HepG2 (cell line): ENCODE results near the gene INPP5K. TPM values are rescaled to one million over a fixed set of nuclear protein-coding genes. Genes with fewer than 3 reads are reported as not detected.
A peak's percentile ranks its signal among the peaks of the same experiment; 100 is the strongest.

ENCODE experiments used
- FOXK2 ChIP-seq: fragments of 450-650 bp; IDR thresholded peaks from 2 replicates; pipeline ENCODE4 v1.6.1; 2016
- GTF3A ChIP-seq: sonication (generic); formaldehyde crosslinking; conservative IDR thresholded peaks from 2 replicates; pipeline ENCODE4 v1.4.0; 2020; ENCODE audit warnings: mild to moderate bottlenecking, missing genetic modification reagents
- HNRNPH1 ChIP-seq: fragments of 200-400 bp; formaldehyde crosslinking; optimal IDR thresholded peaks from 2 replicates; pipeline ENCODE3; 2017; ENCODE audit warnings: mild to moderate bottlenecking, low read depth, low read length
- JARID2 ChIP-seq: sonication (generic); formaldehyde crosslinking; IDR thresholded peaks from 2 replicates; pipeline ENCODE4 v1.8.1; 2023; ENCODE audit warnings: missing genetic modification reagents, inconsistent platforms; ENCODE audit not compliant: insufficient replicate concordance
- MBD4 ChIP-seq: IDR thresholded peaks from 2 replicates; pipeline ENCODE4 v1.6.1; 2012; ENCODE audit warnings: low read length, inconsistent platforms, borderline replicate concordance
- POLR2G ChIP-seq: fragments of 200-400 bp; formaldehyde crosslinking; IDR thresholded peaks from 2 replicates; pipeline ENCODE4 v1.6.1; 2018; ENCODE audit warnings: mild to moderate bottlenecking, low read depth, low read length, moderate library complexity
- SETDB1 ChIP-seq: sonication (generic); formaldehyde crosslinking; IDR thresholded peaks from 2 replicates; pipeline ENCODE4 v1.5.1; 2020; ENCODE audit warnings: missing genetic modification reagents, mild to moderate bottlenecking, borderline replicate concordance
- TBX2 ChIP-seq: sonication (generic); formaldehyde crosslinking; IDR thresholded peaks from 2 replicates; pipeline ENCODE4 v1.5.0; 2020; ENCODE audit warnings: missing genetic modification reagents, mild to moderate bottlenecking, borderline replicate concordance
- TBX3 ChIP-seq: fragments of 450-650 bp; IDR thresholded peaks from 2 replicates; pipeline ENCODE4 v1.6.1; 2017; ENCODE audit warnings: antibody characterized with exemption, mild to moderate bottlenecking, inconsistent platforms, borderline replicate concordance
- TP53 ChIP-seq: sonication (generic); formaldehyde crosslinking; conservative IDR thresholded peaks from 2 replicates; pipeline ENCODE4 v1.4.0; 2020; ENCODE audit warnings: missing genetic modification reagents
- ZFP36L2 ChIP-seq: sonication (generic); formaldehyde crosslinking; IDR thresholded peaks from 2 replicates; pipeline ENCODE4 v1.4.0; 2020; ENCODE audit warnings: missing genetic modification reagents
- ZFP62 ChIP-seq: sonication (generic); formaldehyde crosslinking; IDR thresholded peaks from 2 replicates; pipeline ENCODE4 v1.4.0; 2020; ENCODE audit warnings: missing genetic modification reagents
- ZNF138 ChIP-seq: sonication (generic); formaldehyde crosslinking; IDR thresholded peaks from 2 replicates; pipeline ENCODE4 v1.5.0; 2020; ENCODE audit warnings: mild to moderate bottlenecking, low read depth, missing genetic modification reagents
- ZNF296 ChIP-seq: sonication (generic); formaldehyde crosslinking; conservative IDR thresholded peaks from 2 replicates; pipeline ENCODE4 v1.5.0; 2020; ENCODE audit warnings: mild to moderate bottlenecking, missing genetic modification reagents
- ZNF33A ChIP-seq: sonication (generic); formaldehyde crosslinking; IDR thresholded peaks from 2 replicates; pipeline ENCODE4 v1.5.1; 2020; ENCODE audit warnings: missing genetic modification reagents, mild to moderate bottlenecking, moderate library complexity, borderline replicate concordance
- ZSCAN12 ChIP-seq: sonication (generic); formaldehyde crosslinking; IDR thresholded peaks from 2 replicates; pipeline ENCODE4 v1.9.0; 2021; ENCODE audit warnings: mild to moderate bottlenecking, missing genetic modification reagents
- polyA plus RNA-seq, 8 experiments: library from polyadenylated mRNA; depleted of rRNA in 3 of 8; stranded (reverse) in 7 of 8; unstranded in 1 of 8; fragments of >200 nt; fragmentation: Illumina TruSeq in 4 of 8; extraction: Trizol in 4 of 8; gene quantifications; 2 replicates each; pipeline versions ENCODE4 v1.2.1 to v1.2.3, GENCODE V29; 2011 to 2016; ENCODE audit warnings: low read depth in 4 of 8, missing spikeins in 1 of 8, mixed read lengths in 1 of 8; ENCODE audit not compliant: insufficient read depth in 1 of 8
- total RNA-seq, 5 experiments: library from RNA; depleted of rRNA; stranded (reverse); fragments of >200 nt; fragmentation: Illumina TruSeq; extraction: Trizol; gene quantifications; 2 replicates each; pipeline ENCODE4 v1.2.3, GENCODE V29; 2016; ENCODE audit warnings: low read depth in 1 of 5
- TF ChIP-seq, protein P1 (sequence below): sonication (generic); formaldehyde crosslinking; IDR thresholded peaks from 2 replicates; pipeline ENCODE4 v1.4.0; 2020; ENCODE audit warnings: missing genetic modification reagents
- TF ChIP-seq, protein P2 (sequence below): sonication (generic); formaldehyde crosslinking; IDR thresholded peaks from 2 replicates; pipeline ENCODE4 v1.5.0; 2020; ENCODE audit warnings: mild to moderate bottlenecking, missing genetic modification reagents, borderline replicate concordance
- TF ChIP-seq, protein P3 (sequence below): sonication (generic); formaldehyde crosslinking; IDR thresholded peaks from 2 replicates; pipeline ENCODE4 v1.5.0; 2020; ENCODE audit warnings: missing genetic modification reagents
- TF ChIP-seq, protein P4 (sequence below): IDR thresholded peaks from 2 replicates; pipeline ENCODE4 v1.6.1; 2016; ENCODE audit warnings: mild to moderate bottlenecking, missing biosample characterization, missing genetic modification reagents

INPP5K gene
- total and polyA plus RNA-seq, 2 of the 13 experiments (the other 11 are each of a cell fraction or from before 2014, with no cell fraction given): 4.8 to 9.6 TPM

DNA sequence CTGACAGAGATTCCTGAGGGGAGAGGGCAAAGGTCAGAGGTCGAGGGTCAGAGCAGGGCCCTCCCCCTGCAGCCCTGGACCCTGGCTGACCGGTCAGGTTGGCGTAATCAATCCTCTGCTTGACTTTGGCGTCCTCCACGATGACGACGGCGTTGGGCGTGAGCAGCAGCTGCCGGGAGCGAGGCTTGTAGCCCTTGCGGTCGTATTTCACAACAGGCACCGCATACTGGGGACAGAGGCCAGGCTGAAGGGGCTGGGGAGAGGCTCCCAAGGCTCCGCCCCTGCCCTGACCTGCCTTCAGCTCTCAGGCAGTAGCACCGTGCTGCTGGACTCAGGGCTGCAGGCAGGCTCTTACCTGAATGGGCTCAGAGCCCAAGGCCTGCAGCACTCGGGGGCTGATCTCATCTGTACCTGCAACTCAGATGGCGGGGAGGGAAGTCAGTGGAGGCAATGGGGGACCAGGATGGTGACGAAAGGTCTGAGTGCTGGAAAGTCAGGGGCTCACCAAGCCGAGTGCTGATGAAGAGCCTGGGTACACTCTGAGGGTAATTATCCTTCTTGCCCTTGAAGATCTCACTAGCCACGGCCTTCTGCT, 48.4 kb downstream of the INPP5K start (continued):
- no peak for TF ChIP-seq ZNF33A (CRISPR knock-in tag)
- no peak for TF ChIP-seq HNRNPH1
- no peak for TF ChIP-seq ZFP62
- no peak for TF ChIP-seq TP53
- no peak for TF ChIP-seq ZNF138 (CRISPR knock-in tag)
- no peak for TF ChIP-seq JARID2 (CRISPR knock-in tag)
- TF ChIP-seq, protein P1, sequence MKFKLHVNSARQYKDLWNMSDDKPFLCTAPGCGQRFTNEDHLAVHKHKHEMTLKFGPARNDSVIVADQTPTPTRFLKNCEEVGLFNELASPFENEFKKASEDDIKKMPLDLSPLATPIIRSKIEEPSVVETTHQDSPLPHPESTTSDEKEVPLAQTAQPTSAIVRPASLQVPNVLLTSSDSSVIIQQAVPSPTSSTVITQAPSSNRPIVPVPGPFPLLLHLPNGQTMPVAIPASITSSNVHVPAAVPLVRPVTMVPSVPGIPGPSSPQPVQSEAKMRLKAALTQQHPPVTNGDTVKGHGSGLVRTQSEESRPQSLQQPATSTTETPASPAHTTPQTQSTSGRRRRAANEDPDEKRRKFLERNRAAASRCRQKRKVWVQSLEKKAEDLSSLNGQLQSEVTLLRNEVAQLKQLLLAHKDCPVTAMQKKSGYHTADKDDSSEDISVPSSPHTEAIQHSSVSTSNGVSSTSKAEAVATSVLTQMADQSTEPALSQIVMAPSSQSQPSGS (CRISPR knock-in tag): peak; percentile 87
- no peak for TF ChIP-seq MBD4
- TF ChIP-seq GTF3A: no peak
- TF ChIP-seq POLR2G: no peak
- no peak for TF ChIP-seq ZSCAN12 (CRISPR knock-in tag)
- TF ChIP-seq, protein P2, sequence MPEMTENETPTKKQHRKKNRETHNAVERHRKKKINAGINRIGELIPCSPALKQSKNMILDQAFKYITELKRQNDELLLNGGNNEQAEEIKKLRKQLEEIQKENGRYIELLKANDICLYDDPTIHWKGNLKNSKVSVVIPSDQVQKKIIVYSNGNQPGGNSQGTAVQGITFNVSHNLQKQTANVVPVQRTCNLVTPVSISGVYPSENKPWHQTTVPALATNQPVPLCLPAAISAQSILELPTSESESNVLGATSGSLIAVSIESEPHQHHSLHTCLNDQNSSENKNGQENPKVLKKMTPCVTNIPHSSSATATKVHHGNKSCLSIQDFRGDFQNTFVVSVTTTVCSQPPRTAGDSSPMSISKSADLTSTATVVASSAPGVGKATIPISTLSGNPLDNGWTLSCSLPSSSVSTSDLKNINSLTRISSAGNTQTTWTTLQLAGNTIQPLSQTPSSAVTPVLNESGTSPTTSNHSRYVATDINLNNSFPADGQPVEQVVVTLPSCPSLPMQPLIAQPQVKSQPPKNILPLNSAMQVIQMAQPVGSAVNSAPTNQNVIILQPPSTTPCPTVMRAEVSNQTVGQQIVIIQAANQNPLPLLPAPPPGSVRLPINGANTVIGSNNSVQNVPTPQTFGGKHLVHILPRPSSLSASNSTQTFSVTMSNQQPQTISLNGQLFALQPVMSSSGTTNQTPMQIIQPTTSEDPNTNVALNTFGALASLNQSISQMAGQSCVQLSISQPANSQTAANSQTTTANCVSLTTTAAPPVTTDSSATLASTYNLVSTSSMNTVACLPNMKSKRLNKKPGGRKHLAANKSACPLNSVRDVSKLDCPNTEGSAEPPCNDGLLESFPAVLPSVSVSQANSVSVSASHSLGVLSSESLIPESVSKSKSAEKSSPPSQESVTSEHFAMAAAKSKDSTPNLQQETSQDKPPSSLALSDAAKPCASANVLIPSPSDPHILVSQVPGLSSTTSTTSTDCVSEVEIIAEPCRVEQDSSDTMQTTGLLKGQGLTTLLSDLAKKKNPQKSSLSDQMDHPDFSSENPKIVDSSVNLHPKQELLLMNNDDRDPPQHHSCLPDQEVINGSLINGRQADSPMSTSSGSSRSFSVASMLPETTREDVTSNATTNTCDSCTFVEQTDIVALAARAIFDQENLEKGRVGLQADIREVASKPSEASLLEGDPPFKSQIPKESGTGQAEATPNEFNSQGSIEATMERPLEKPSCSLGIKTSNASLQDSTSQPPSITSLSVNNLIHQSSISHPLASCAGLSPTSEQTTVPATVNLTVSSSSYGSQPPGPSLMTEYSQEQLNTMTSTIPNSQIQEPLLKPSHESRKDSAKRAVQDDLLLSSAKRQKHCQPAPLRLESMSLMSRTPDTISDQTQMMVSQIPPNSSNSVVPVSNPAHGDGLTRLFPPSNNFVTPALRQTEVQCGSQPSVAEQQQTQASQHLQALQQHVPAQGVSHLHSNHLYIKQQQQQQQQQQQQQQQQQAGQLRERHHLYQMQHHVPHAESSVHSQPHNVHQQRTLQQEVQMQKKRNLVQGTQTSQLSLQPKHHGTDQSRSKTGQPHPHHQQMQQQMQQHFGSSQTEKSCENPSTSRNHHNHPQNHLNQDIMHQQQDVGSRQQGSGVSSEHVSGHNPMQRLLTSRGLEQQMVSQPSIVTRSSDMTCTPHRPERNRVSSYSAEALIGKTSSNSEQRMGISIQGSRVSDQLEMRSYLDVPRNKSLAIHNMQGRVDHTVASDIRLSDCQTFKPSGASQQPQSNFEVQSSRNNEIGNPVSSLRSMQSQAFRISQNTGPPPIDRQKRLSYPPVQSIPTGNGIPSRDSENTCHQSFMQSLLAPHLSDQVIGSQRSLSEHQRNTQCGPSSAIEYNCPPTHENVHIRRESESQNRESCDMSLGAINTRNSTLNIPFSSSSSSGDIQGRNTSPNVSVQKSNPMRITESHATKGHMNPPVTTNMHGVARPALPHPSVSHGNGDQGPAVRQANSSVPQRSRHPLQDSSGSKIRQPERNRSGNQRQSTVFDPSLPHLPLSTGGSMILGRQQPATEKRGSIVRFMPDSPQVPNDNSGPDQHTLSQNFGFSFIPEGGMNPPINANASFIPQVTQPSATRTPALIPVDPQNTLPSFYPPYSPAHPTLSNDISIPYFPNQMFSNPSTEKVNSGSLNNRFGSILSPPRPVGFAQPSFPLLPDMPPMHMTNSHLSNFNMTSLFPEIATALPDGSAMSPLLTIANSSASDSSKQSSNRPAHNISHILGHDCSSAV (CRISPR knock-in tag): no peak
- TF ChIP-seq, protein P3, sequence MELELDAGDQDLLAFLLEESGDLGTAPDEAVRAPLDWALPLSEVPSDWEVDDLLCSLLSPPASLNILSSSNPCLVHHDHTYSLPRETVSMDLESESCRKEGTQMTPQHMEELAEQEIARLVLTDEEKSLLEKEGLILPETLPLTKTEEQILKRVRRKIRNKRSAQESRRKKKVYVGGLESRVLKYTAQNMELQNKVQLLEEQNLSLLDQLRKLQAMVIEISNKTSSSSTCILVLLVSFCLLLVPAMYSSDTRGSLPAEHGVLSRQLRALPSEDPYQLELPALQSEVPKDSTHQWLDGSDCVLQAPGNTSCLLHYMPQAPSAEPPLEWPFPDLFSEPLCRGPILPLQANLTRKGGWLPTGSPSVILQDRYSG (CRISPR knock-in tag): no peak
- TF ChIP-seq ZFP36L2 (CRISPR knock-in tag): no peak
- no peak for TF ChIP-seq SETDB1
- peak; percentile 67 for TF ChIP-seq FOXK2
- TF ChIP-seq ZNF296 (CRISPR knock-in tag): no peak
- TF ChIP-seq TBX2 (CRISPR knock-in tag): peak; percentile 15; the same call in 1 of the 2 replicates
- peak; percentile 26; the same call in 1 of the 2 replicates for TF ChIP-seq TBX3
- TF ChIP-seq, protein P4, sequence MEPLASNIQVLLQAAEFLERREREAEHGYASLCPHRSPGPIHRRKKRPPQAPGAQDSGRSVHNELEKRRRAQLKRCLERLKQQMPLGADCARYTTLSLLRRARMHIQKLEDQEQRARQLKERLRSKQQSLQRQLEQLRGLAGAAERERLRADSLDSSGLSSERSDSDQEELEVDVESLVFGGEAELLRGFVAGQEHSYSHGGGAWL: no peak
